GM10266 (cell line): Measurements from ENCODE around the gene GNAT3.

Source experiments
- DNase-seq: peaks from one replicate; pipeline ENCODE4 v3.0.0; 2012; ENCODE audit errors: extremely low spot score
- CTCF ChIP-seq: IDR thresholded peaks from 2 replicates; pipeline ENCODE4 v1.5.1; 2012; ENCODE audit warnings: mild to moderate bottlenecking, low read depth; ENCODE audit not compliant: control insufficient read depth, insufficient read depth; ENCODE audit errors: missing control alignments

Gene GNAT3

GRCh38 chr7:80511964-80512363, at the start of gene GNAT3:
Gene GNAT3, minus strand, starts transcription at chr7:80512064. Its CDS starts 138 bp downstream, at chr7:80511926.
- no peak for TF ChIP-seq CTCF
- DNase-seq: no peak

- DNase-seq: no peak
These were observed 46.3 kb upstream of the GNAT3 start for GRCh38 chr7:80558116-80558515.

GRCh38 chr7:80552031-80552694, 40.3 kb upstream of the GNAT3 start:
- TF ChIP-seq CTCF: no peak
- DNase-seq: no peak

More at GRCh38 chr7:80558116-80558515, 46.3 kb upstream of the GNAT3 start:
- no peak for TF ChIP-seq CTCF

- DNase-seq: no peak
- no peak for TF ChIP-seq CTCF
These were observed 38.1 kb upstream of the GNAT3 start for GRCh38 chr7:80550005-80550404.

GRCh38 chr7:80548840-80549530, 37.1 kb upstream of the GNAT3 start:
- no peak for DNase-seq
- no peak for TF ChIP-seq CTCF

- DNase-seq: no peak
- TF ChIP-seq CTCF: no peak
These were observed 30.5 kb upstream of the GNAT3 start for GRCh38 chr7:80542398-80542797.

GRCh38 chr7:80540836-80541235, 29.0 kb upstream of the GNAT3 start:
- no peak for TF ChIP-seq CTCF
- DNase-seq: no peak
